CD4-positive, alpha-beta T cell treated with Interleukin-21 for 1 hour (primary cell): ENCODE measurements around the gene SLC29A1.

Experiments used
- DNase-seq: peaks from one replicate; pipeline ENCODE4 v3.0.0-alpha.2; 2020

SLC29A1 gene

GRCh38 chr6:44256775-44257024, 33.3 kb downstream of the SLC29A1 start:
- DNase-seq: no peak

DNA sequence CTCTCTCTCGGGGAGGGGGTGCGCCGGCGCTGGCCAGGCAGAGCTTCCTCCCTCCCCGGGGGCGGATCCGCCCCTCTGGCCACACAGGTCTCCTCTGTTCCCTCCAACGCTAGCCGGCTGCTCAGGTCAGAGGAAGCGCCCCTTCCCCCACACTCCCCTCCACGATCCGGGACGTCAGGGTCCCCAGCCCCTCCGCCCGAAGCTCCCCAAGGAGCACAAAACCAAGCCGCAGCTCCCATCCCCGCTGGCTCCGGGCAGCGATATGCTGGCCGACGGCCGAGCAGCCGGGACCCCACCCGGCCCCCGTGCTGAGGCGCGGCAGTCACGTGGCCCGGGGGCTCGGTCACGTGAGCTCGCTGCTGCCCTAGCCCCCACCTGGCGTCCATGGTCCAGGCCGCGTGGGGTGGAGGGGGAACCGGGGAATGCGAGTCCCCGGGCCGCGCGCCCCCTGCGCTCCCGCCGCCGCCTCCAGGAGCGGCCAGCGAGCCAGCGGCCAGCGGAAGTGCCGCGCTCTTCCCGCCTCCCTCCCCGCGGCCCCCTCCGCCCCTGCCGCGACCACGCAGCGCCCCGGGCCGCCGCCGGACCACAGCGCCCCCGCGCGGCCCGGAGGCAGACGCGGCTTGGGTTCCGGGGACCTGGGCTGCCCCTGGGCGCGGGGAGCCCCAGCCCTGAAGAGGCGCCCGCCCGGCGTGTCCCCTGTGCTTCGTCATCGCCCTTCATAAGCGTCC, 33.8 kb downstream of the SLC29A1 start, which contains the start of gene SLC35B2:
Gene SLC35B2, minus strand, starts transcription at position 504 of the 728 bp plus-strand sequence. Its CDS starts 118 bp downstream, at position 386.
- DNase-seq: peak; percentile 80

- no peak for DNase-seq
Observed at GRCh38 chr6:44257753-44258324, 34.4 kb downstream of the SLC29A1 start.

DNA sequence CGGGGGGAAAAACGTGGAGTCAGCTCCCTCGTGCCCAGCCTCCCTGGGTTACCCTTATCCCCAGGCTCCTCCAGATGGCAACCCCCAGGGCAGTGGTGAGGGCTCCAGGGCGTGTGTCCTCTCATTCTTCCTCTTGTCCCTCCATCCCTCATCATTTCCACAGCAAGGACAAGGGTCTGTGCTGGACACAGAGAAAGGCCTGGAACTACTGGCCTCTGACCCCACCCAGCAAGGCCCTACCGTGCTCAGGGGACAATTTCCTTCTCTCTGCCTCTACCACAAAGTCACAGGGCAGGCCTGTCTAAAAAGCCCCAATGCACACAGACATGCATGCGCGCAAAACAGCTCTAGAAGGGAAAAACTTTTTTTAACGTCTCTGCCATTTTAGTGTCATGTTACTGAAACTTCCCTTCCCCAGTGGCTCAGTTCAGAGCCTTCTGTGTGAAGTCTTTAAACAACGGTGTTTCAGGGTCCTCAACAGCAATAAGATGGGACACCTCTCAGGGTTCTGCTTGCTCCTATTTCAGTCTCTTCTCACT, 35.0 kb downstream of the SLC29A1 start:
- no peak for DNase-seq

- no peak for DNase-seq
Observed at GRCh38 chr6:44258921-44259320, 35.5 kb downstream of the SLC29A1 start.

DNA sequence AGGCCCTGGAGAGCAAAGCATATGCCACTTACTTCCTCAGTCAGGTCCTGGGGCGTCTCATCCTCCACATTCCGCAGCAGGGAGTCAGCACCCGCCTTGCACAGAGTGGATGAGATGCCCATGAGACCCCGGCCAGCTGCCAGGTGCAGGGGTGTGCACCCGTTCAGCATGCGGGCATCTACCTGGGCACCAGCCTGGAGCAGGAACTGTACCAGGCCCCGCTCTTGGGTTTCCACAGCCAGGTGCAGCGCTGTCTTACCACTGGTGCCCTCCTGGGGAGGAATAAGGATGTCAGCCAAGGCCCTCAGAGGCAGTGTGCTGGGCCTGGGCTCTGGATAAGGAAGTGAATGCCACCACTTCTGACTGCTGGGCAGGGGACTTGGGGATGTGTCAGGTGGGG, 36.6 kb downstream of the SLC29A1 start:
- DNase-seq: no peak

- no peak for DNase-seq
Observed at GRCh38 chr6:44260451-44261297, 37.3 kb downstream of the SLC29A1 start.

DNA sequence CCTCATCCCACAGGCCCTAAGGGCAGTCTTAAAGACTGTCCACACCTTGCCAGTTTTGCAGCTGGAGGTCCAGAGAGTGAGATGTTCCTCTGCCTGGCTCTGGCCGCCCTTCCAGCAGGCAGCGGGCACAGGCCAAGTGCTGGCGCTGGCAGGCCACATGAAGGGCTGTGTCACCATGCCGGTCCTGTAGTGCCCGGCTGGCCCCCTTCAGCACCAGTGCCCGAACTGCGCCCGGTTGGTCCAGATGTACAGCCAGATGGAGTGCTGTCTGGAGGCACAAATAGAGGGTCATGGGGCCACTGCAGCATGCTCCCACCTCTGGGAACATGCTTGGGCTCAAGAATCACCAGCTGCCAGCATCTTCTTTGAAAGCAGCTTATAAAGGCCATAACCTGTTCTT, 38.2 kb downstream of the SLC29A1 start:
- DNase-seq: no peak

- DNase-seq: peak; percentile 45
Observed at GRCh38 chr6:44262467-44263353, 39.3 kb downstream of the SLC29A1 start.

- peak; percentile 76 for DNase-seq
Observed at GRCh38 chr6:44263354-44264100, 40.1 kb downstream of the SLC29A1 start.

- DNase-seq: peak; percentile 63
Observed at GRCh38 chr6:44264154-44265006, 41.0 kb downstream of the SLC29A1 start.

- peak; percentile 96 for DNase-seq
Observed at GRCh38 chr6:44265007-44265721, 41.8 kb downstream of the SLC29A1 start, which contains the start of gene NFKBIE. NFKBIE (minus strand) TSS chr6:44265551; CDS start chr6:44265346, 205 bp downstream.

DNA sequence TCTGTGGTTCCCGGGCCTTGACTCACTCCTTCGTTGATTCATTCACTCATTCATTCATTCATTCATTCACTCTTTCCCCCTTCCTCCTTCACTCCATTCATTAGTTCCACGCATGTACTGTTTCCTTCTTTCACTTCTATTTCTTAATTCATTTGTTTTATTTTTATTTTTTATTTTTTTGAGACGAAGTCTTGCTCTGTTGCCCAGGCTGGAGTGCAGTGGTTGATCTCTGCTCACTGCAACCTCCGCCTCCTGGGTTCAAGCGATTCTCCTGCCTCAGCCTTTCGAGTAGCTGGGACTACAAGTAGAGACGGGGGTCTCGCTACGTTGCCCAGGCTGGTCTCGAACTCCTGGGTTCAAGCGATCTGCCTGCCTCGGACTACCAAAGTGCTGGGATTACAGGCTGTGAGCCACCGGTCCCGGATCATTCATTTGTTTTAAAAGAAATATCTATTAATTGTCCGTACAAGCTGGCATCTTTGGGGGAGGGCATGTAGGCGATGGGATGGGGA, 42.4 kb downstream of the SLC29A1 start:
- DNase-seq: no peak

DNA sequence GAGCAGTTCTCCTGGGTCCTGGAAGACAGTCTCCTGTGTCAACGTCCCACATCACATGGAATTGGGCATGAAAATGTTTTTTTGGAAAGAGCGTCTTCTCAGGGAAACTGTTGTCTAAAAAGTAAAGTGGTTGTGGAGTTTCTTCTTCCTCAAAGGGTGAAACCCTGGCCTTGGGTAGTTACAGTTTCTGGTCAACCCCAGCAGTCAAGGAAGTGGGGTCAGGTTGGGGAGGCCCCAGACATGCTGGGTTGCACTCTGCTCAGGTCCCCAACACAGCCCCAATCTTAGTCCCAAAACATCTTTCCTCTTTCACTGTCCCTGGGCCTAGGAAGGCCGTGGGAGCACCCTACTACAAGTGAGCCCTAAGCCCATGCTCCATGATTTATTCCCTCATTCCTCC, 43.0 kb downstream of the SLC29A1 start:
- DNase-seq: no peak

GRCh38 chr6:44267252-44267651, 43.9 kb downstream of the SLC29A1 start:
- no peak for DNase-seq

DNA sequence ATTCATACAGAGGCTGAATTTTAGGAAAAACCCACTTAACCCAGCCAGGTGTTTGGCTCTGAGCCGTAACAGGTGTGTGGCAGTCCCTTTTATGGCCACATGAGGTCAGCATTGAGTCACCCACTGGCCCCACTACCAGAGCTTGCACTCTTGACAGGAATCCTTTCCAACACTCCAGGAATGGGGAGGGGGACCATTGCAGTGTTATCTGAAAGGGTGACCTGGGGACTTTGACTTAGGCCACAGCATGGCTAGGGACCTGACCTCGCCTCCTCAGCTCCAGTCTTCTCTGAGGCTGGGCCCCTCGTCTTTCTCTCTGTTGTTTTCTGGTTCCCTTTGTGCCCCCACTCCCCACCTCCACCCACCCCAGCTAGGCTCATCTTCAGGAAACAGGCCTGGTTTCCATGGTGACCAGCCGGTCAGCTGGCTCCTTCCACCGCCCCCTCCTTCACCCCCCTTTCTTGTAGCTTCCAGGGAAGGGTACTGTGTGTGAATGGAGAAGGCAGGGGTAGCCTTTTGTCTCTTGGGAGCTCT, 44.8 kb downstream of the SLC29A1 start:
- peak; percentile 75 for DNase-seq

DNA sequence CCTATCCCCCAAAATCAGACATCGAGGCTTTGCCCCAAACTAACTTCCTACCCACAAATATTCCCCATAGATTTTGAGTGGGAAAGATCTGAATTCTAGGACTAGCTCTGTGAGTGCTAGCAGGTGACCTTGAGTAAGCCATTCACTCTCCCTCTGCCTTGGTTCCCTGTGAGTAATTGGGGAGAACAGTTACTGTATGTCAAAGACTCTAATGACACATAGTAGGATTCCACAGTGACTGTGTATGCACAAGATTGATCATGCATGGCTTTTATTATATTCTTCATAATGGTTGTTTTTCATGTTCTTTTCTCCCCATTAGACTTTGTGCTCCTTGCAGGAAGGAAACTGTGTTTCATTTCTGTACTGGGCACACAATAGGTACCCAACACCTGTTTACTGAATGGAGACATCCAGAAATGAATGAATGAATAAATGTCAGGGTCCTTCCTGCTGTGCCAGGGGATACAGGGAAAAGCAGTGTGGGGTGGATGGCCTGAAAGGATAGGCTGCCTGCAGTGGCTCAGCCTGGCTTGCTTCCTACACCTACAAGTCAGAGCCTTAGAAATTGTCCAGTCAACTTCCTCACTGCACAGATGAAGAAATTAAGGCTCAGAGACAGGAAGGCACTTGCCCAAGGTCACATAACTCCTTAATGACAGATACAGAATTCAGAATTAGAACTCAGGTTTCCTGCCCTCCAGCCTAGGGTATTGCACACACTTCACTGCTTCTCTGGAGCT, 46.0 kb downstream of the SLC29A1 start:
- DNase-seq: no peak

DNA sequence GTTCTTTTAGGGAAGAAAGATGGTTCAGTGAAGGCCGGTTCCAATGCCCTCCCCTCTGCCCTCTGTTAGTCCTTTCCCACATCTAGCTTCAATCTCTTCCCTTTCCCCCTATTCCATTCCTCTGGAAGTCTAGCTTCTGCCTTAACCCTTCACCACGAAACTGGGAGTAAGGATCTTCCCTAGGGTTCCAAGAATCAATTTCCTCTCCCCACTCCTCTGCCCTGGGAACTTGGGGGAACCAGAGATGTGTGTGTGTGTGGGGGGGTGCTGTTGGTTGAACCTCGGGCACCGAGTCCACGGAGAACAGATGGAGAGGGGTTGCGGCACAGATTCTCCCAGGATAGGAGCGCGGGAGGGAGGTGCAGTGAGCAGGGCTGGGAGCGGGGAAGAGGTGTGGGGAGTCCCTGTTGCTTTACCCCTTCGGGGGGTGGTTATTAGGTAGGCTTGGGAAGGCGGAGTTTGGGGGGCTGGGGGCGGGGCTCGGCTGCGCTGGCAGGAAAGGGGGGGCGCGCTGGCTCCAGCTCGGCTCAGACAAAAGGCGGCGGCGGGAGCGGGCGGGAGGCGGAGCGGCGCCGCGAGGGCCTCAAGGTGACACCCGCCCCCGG, 46.6 kb downstream of the SLC29A1 start, which contains the start of gene TMEM151B:
Gene TMEM151B, plus strand, starts transcription at position 530 of the 605 bp plus-strand sequence. CDS start 293 bp downstream, outside the sequence.
- DNase-seq: peak; percentile 39
